Measurements from ENCODE around the gene TMEM245. TPM values are rescaled to one million over a fixed set of nuclear protein-coding genes. Genes with fewer than 3 reads are reported as not detected.

The TMEM245 gene
- total RNA-seq, 1 experiment from 2014 or later: 34.8 TPM

- peak overlapping the region; percentile 14; the same call in 1 of the 2 replicates for H3K4me2 ChIP-seq (ENCODE audit: low read length)
- POLR2A ChIA-PET: no interaction called here
- no peak overlapping the region for H3K9ac ChIP-seq (ENCODE audit: low read length)
- no peaks in the 10 kb centered on the region for H3K9me3 ChIP-seq (ENCODE audit: control insufficient read depth in 1 of 2, insufficient read depth in 1 of 2, low read depth in 1 of 2, low read length in 2 of 2)
- H3K27me3 ChIP-seq (ENCODE audit: insufficient read depth, low read length): no peaks in the 10 kb centered on the region
- no peaks in the 10 kb centered on the region for H3K9me2 ChIP-seq (ENCODE audit: insufficient read depth)
- H3K36me3 ChIP-seq (ENCODE audit: control insufficient read depth in 1 of 2, insufficient read depth in 2 of 2, low read length in 2 of 2): peaks cover 13 to 18% of the 10 kb centered on the region in 2 experiments; a peak in 3 of 4 replicates
- intact Hi-C loops (cut with micrococcal nuclease): no loop called here
- peak; percentile 8 for DNase-seq (ENCODE audit: low read depth, low spot score)
- CTCF ChIA-PET: no interaction called here
- H4K20me1 ChIP-seq (ENCODE audit: insufficient read depth): no peaks in the 10 kb centered on the region
- H3K4me3 ChIP-seq (replicated peaks in 1 of 2; ENCODE audit: low read depth in 1 of 2, low read length in 2 of 2): no peak overlapping the region
- H3K4me1 ChIP-seq (ENCODE audit: control insufficient read depth in 1 of 2, insufficient read depth in 2 of 2, low read length in 2 of 2): peaks cover 3 to 38% of the 10 kb centered on the region in 2 experiments; a peak in 2 of 4 replicates
- ATAC-seq: peak; percentile 50
- no peak overlapping the region for H3K27ac ChIP-seq (ENCODE audit: low read depth, low read length)
- TF ChIP-seq SP1 (IDR thresholded peaks at IDR 0.05; ENCODE audit: low read depth) (peak; percentile 32; the same call in 1 of the 2 replicates), CTCF (IDR thresholded peaks at IDR 0.05 in 2 of 3, conservative IDR thresholded peaks at IDR 0.05 in 1 of 3; ENCODE audit: borderline replicate concordance in 1 of 3, insufficient read depth in 1 of 3, low read depth in 2 of 3, low read length in 2 of 3) (0 out of 6 replicates have a peak, but pooled peaks of 1 of the 3 experiments have one; percentile 10), RAD21 (IDR thresholded peaks at IDR 0.05; ENCODE audit: low read depth) (no peak)
- H3K79me2 ChIP-seq (ENCODE audit: insufficient read depth, low read length): no peaks in the 10 kb centered on the region; the same call in 1 of the 2 replicates
- no TSS peak for BruUV-seq (replicated peaks)
- no peak overlapping the region for H2AFZ ChIP-seq (ENCODE audit: low read depth, low read length, poor library complexity, severe bottlenecking)
- RAD21 ChIA-PET (ENCODE audit: low non-redundant PET in 1 of 2, low total read pairs in 2 of 2, uncharacterized antibody in 2 of 2, unreplicated experiment in 2 of 2): no interaction called here
These were observed 56.0 kb downstream of the TMEM245 start for GRCh38 chr9:109063760-109064159.

DNA sequence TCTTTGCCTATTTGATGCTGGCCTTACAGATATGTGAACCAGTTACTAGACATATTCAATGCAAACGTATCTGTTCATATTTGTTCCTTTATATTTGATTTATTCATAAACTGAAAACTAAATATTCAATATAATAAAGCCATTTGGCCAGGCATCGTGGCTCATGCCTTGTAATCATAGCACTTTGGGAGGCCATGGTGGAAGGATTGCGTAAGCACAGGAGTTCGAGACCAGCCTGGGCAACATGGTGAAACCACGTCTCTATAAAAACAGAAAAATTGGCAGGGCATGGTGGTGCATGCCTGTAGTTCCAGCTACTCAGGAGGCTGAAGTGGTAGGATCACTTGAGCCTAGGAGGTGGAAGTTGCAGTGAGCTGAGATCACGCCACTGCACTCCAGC is 57.2 kb downstream of the TMEM245 start:
- POLR2A ChIA-PET: no interaction called here
- Histone ChIP-seq H3K79me2 (ENCODE audit: insufficient read depth, low read length) (no peaks in the 10 kb centered on the region; the same call in 1 of the 2 replicates), H3K4me2 (ENCODE audit: low read length) (no peak overlapping the region), H3K4me3 (replicated peaks in 1 of 2; ENCODE audit: low read depth in 1 of 2, low read length in 2 of 2) (no peak overlapping the region), H3K27me3 (ENCODE audit: insufficient read depth, low read length) (no peaks in the 10 kb centered on the region), H3K27ac (ENCODE audit: low read depth, low read length) (no peak overlapping the region), H3K4me1 (ENCODE audit: control insufficient read depth in 1 of 2, insufficient read depth in 2 of 2, low read length in 2 of 2) (peaks cover 3 to 38% of the 10 kb centered on the region in 2 experiments; a peak in 2 of 4 replicates), H3K9me3 (ENCODE audit: control insufficient read depth in 1 of 2, insufficient read depth in 1 of 2, low read depth in 1 of 2, low read length in 2 of 2) (no peaks in the 10 kb centered on the region), H2AFZ (ENCODE audit: low read depth, low read length, poor library complexity, severe bottlenecking) (no peak overlapping the region), H3K36me3 (ENCODE audit: control insufficient read depth in 1 of 2, insufficient read depth in 2 of 2, low read length in 2 of 2) (peaks cover 11 to 23% of the 10 kb centered on the region in 2 experiments; a peak in 3 of 4 replicates), H4K20me1 (ENCODE audit: insufficient read depth) (no peaks in the 10 kb centered on the region), H3K9ac (ENCODE audit: low read length) (no peak overlapping the region), H3K9me2 (ENCODE audit: insufficient read depth) (no peaks in the 10 kb centered on the region)
- CTCF ChIA-PET: no interaction called here
- intact Hi-C loops (cut with micrococcal nuclease): no loop called here
- BruUV-seq (replicated peaks): no TSS peak
- ATAC-seq: no peak
- DNase-seq (ENCODE audit: low read depth, low spot score): no peak
- RAD21 ChIA-PET (ENCODE audit: low non-redundant PET in 1 of 2, low total read pairs in 2 of 2, uncharacterized antibody in 2 of 2, unreplicated experiment in 2 of 2): no interaction called here
- 0 out of 2 replicates have a peak, but pooled peaks have one; percentile 22 for TF ChIP-seq CEBPB (IDR thresholded peaks at IDR 0.05; ENCODE audit: low read depth)
- TF ChIP-seq SRF (IDR thresholded peaks at IDR 0.05; ENCODE audit: low read depth): no peak
